K562 (cell line): ENCODE data around the gene CDCA5. TPM values are rescaled to one million over a fixed set of nuclear protein-coding genes. Genes with fewer than 3 reads are reported as not detected.

Experiments used
- CBX2 ChIP-seq: fragments of 200-600 bp; sonication (generic); IDR thresholded peaks from one replicate; pipeline ENCODE4 v1.6.1; 2012; ENCODE audit warnings: mild to moderate bottlenecking, low read length, inconsistent platforms; ENCODE audit not compliant: insufficient read depth, poor library complexity, severe bottlenecking
- CREM ChIP-seq: IDR thresholded peaks from 2 replicates; pipeline ENCODE4 v1.6.1; 2014; ENCODE audit warnings: antibody characterized with exemption, low read depth
- JUN ChIP-seq, 2 experiments: sonication (generic) in 1 of 2; formaldehyde crosslinking in 1 of 2; IDR thresholded peaks; 2 replicates each; pipeline versions ENCODE4 v1.6.1 to v1.8.0; 2012 to 2022; ENCODE audit warnings: borderline replicate concordance in 2 of 2, mild to moderate bottlenecking in 2 of 2, improper control_type of control experiment in 1 of 2, low read depth in 1 of 2, low read length in 1 of 2, missing genetic modification reagents in 1 of 2
- L3MBTL2 ChIP-seq: fragments of 450-650 bp; IDR thresholded peaks from 2 replicates; pipeline ENCODE4 v1.6.1; 2016; ENCODE audit warnings: mild to moderate bottlenecking, moderate library complexity
- MTA1 ChIP-seq: fragments of 450-650 bp; IDR thresholded peaks from 2 replicates; pipeline ENCODE4 v1.6.1; 2017; ENCODE audit warnings: borderline replicate concordance
- NCOA6 ChIP-seq: fragments of 450-650 bp; IDR thresholded peaks from 2 replicates; pipeline ENCODE4 v1.6.1; 2017; ENCODE audit warnings: mild to moderate bottlenecking
- NFATC3 ChIP-seq: fragments of 450-650 bp; IDR thresholded peaks from 2 replicates; pipeline ENCODE4 v1.6.1; 2017; ENCODE audit warnings: mild to moderate bottlenecking
- POLR2G ChIP-seq: fragments of 200-400 bp; formaldehyde crosslinking; IDR thresholded peaks from 2 replicates; pipeline ENCODE4 v1.6.1; 2017; ENCODE audit warnings: low read depth, mild to moderate bottlenecking, antibody characterized with exemption, low read length, moderate library complexity
- RBFOX2 ChIP-seq: fragments of 200-400 bp; formaldehyde crosslinking; IDR thresholded peaks from 2 replicates; pipeline ENCODE4 v1.6.1; 2017; ENCODE audit warnings: low read depth, mild to moderate bottlenecking, low read length, moderate library complexity
- RBM22 ChIP-seq: fragments of 200-400 bp; formaldehyde crosslinking; IDR thresholded peaks from 2 replicates; pipeline ENCODE4 v1.6.1; 2018; ENCODE audit warnings: low read length, low read depth; ENCODE audit not compliant: poor library complexity, severe bottlenecking
- RFX1 ChIP-seq: fragments of 450-650 bp; IDR thresholded peaks from 2 replicates; pipeline ENCODE4 v1.6.1; 2016; ENCODE audit warnings: mild to moderate bottlenecking, moderate library complexity
- RNF2 ChIP-seq: sonication (generic); IDR thresholded peaks from 2 replicates; pipeline ENCODE4 v1.6.1; 2016
- SRSF3 ChIP-seq: fragments of 200-400 bp; formaldehyde crosslinking; IDR thresholded peaks from 2 replicates; pipeline ENCODE4 v1.6.1; 2016; ENCODE audit warnings: mild to moderate bottlenecking, low read length, moderate library complexity; ENCODE audit not compliant: insufficient read depth
- ZKSCAN1 ChIP-seq: fragments of 150-350 bp; IDR thresholded peaks from 2 replicates; pipeline ENCODE4 v1.6.1; 2016; ENCODE audit warnings: low read depth, low read length
- ZNF551 ChIP-seq: fragments of 250-450 bp; sonication (Bioruptor Pico); IDR thresholded peaks from 2 replicates; pipeline ENCODE4 v1.5.0; 2021; ENCODE audit warnings: mild to moderate bottlenecking, moderate library complexity
- ZNF785 ChIP-seq: fragments of 250-450 bp; sonication (Bioruptor Pico); IDR thresholded peaks from 2 replicates; pipeline ENCODE4 v1.4.0; 2020; ENCODE audit warnings: mild to moderate bottlenecking
- polyA plus RNA-seq, 8 experiments: library from polyadenylated mRNA; depleted of rRNA in 4 of 8; stranded (reverse) in 5 of 8; unstranded in 3 of 8; fragments of >200 nt; fragmentation: Nextera tagmentation in 2 of 8; fragmentation: Illumina TruSeq in 1 of 8; extraction: Ambion mirVana in 2 of 8; extraction: Trizol in 1 of 8; gene quantifications; 2 replicates each; pipeline versions ENCODE4 v1.2.1 to v1.2.3, GENCODE V29; 2011 to 2014; ENCODE audit warnings: inconsistent platforms in 1 of 8, missing spikeins in 1 of 8
- total RNA-seq, 7 experiments: library from RNA; depleted of rRNA in 6 of 7; stranded (reverse); fragments of >200 nt in 6 of 7; fragmentation: Illumina TruSeq in 2 of 7; extraction: Trizol in 2 of 7; gene quantifications; 2 replicates each; pipeline versions ENCODE4 v1.2.1 to v1.2.3, GENCODE V29; 2011 to 2021; ENCODE audit warnings: low replicate concordance in 1 of 7
- TF ChIP-seq, protein P1 (sequence below): sonication (generic); formaldehyde crosslinking; IDR thresholded peaks from 2 replicates; pipeline ENCODE4 v1.5.0; 2020; ENCODE audit warnings: missing genetic modification reagents
- TF ChIP-seq, protein P2 (sequence below): sonication (generic); formaldehyde crosslinking; IDR thresholded peaks from 2 replicates; pipeline ENCODE4 v1.8.0; 2023; ENCODE audit warnings: mild to moderate bottlenecking, missing genetic modification reagents
- TF ChIP-seq, protein P3 (sequence below): fragments of 450-650 bp; IDR thresholded peaks from 2 replicates; pipeline ENCODE4 v1.6.1; 2018; ENCODE audit warnings: mild to moderate bottlenecking, low read depth; ENCODE audit not compliant: partially characterized antibody
- TF ChIP-seq, protein P4 (sequence below): sonication (generic); formaldehyde crosslinking; IDR thresholded peaks from 2 replicates; pipeline ENCODE4 v1.8.0; 2022; ENCODE audit warnings: missing genetic modification reagents, mild to moderate bottlenecking, borderline replicate concordance

The CDCA5 gene
- total and polyA plus RNA-seq, 9 of the 15 experiments (the other 6 are each of a cell fraction or from before 2014, with no cell fraction given), result 18.9 to 94.3 (median 64.6) TPM

DNA sequence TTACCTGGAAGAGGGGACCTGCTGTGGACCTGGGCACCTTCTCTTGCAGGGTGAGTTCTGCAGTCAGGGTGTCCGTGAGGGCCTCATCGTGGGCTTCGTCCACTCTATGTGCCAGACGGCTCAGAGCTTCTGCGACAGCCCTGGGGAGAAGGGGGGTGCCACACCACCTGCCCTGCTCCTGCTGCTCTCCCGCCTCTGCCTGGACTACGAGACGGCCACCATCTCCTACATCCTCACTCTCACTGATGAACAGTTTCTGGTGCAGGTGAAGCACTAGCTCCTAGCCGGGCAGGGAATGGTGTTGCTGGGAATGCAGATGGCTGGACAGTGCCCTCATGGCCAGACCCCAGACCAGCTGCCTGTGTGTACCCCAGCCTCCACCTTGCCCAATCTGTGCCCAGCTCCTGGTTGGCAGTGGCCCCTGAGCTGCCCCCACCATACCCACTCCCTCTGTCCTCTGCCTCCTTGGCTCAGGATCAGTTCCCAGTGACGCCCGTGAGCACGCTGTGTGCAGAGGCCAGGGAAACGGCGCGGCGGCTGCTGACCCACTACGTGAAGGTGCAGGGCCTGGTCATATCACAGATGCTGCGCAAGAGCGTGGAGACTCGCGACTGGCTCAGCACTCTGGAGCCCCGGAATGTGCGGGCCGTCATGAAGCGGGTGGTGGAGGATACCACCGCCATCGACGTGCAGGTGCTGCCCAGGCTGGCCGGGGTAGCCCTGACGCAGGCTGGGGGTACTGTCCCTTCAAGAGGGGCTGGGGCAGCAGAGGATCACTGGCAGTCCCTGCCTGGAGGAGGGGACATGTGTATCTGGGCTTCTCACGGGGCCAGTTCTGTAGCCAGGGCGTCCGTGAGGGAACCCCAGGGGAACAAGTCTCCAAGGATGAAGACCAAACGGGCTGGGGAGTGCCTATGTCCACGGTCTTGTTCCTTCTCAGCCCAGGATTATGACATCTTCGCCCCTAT is 25.7 kb upstream of the CDCA5 start (continued):
- TF ChIP-seq ZKSCAN1 (0 out of 2 replicates have a peak, but pooled peaks have one; percentile 20), RFX1 (no peak), NCOA6 (no peak), NFATC3 (no peak), ZNF551 (CRISPR knock-in tag) (no peak), ZNF785 (no peak), CBX2 (no peak), CREM (no peak), MTA1 (no peak), L3MBTL2 (no peak), JUN (IDR thresholded peaks at IDR 0.05; ENCODE audit: borderline replicate concordance, low read depth, low read length) (no peak), JUN (CRISPR knock-in tag; IDR thresholded peaks at IDR 0.05; ENCODE audit: borderline replicate concordance) (no peak), RBM22 (peak; percentile 54), POLR2G (peak; percentile 71), RBFOX2 (peak; percentile 53), RNF2 (no peak), SRSF3 (no peak)
- TF ChIP-seq, protein P1, sequence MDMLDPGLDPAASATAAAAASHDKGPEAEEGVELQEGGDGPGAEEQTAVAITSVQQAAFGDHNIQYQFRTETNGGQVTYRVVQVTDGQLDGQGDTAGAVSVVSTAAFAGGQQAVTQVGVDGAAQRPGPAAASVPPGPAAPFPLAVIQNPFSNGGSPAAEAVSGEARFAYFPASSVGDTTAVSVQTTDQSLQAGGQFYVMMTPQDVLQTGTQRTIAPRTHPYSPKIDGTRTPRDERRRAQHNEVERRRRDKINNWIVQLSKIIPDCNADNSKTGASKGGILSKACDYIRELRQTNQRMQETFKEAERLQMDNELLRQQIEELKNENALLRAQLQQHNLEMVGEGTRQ (CRISPR knock-in tag), result no peak
- TF ChIP-seq, protein P2, sequence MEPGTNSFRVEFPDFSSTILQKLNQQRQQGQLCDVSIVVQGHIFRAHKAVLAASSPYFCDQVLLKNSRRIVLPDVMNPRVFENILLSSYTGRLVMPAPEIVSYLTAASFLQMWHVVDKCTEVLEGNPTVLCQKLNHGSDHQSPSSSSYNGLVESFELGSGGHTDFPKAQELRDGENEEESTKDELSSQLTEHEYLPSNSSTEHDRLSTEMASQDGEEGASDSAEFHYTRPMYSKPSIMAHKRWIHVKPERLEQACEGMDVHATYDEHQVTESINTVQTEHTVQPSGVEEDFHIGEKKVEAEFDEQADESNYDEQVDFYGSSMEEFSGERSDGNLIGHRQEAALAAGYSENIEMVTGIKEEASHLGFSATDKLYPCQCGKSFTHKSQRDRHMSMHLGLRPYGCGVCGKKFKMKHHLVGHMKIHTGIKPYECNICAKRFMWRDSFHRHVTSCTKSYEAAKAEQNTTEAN (CRISPR knock-in tag), result no peak
- TF ChIP-seq, protein P3, sequence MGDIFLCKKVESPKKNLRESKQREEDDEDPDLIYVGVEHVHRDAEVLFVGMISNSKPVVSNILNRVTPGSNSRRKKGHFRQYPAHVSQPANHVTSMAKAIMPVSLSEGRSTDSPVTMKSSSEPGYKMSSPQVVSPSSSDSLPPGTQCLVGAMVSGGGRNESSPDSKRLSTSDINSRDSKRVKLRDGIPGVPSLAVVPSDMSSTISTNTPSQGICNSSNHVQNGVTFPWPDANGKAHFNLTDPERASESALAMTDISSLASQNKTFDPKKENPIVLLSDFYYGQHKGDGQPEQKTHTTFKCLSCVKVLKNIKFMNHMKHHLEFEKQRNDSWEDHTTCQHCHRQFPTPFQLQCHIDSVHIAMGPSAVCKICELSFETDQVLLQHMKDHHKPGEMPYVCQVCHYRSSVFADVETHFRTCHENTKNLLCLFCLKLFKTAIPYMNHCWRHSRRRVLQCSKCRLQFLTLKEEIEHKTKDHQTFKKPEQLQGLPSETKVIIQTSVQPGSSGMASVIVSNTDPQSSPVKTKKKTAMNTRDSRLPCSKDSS, result no peak
- TF ChIP-seq, protein P4, sequence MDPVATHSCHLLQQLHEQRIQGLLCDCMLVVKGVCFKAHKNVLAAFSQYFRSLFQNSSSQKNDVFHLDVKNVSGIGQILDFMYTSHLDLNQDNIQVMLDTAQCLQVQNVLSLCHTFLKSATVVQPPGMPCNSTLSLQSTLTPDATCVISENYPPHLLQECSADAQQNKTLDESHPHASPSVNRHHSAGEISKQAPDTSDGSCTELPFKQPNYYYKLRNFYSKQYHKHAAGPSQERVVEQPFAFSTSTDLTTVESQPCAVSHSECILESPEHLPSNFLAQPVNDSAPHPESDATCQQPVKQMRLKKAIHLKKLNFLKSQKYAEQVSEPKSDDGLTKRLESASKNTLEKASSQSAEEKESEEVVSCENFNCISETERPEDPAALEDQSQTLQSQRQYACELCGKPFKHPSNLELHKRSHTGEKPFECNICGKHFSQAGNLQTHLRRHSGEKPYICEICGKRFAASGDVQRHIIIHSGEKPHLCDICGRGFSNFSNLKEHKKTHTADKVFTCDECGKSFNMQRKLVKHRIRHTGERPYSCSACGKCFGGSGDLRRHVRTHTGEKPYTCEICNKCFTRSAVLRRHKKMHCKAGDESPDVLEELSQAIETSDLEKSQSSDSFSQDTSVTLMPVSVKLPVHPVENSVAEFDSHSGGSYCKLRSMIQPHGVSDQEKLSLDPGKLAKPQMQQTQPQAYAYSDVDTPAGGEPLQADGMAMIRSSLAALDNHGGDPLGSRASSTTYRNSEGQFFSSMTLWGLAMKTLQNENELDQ (CRISPR knock-in tag), result no peak
